DND-41 (cell line): ENCODE measurements around the gene GATB.

Source experiments
- ATAC-seq: fragments of 200-7000 bp; cut with Tn5 transposase; 3 replicates; pipeline ENCODE4 v1.9.1; 2021; ENCODE audit warnings: low read depth; ENCODE audit not compliant: insufficient read depth
- DNase-seq: peaks from one replicate; pipeline ENCODE4 v3.0.0-alpha.2; 2020
- H2AFZ ChIP-seq: 2 replicates; pipeline ENCODE4 v1.6.0; 2012; ENCODE audit warnings: low read depth, low read length
- H3K27ac ChIP-seq: 2 replicates; pipeline ENCODE4 v1.5.1; 2012; ENCODE audit warnings: low read length, inconsistent platforms
- H3K27me3 ChIP-seq: fragments of 200-600 bp; sonication (generic); 2 replicates; pipeline ENCODE4 v1.6.0; 2012; ENCODE audit warnings: low read length, mild to moderate bottlenecking, inconsistent platforms; ENCODE audit not compliant: insufficient read depth, poor library complexity
- H3K36me3 ChIP-seq: 2 replicates; pipeline ENCODE4 v1.5.1; 2012; ENCODE audit warnings: low read length, inconsistent platforms; ENCODE audit not compliant: insufficient read depth
- H3K4me1 ChIP-seq: 2 replicates; pipeline ENCODE4 v1.5.1; 2012; ENCODE audit warnings: mild to moderate bottlenecking, low read length; ENCODE audit not compliant: insufficient read depth
- H3K4me2 ChIP-seq: 2 replicates; pipeline ENCODE4 v1.6.0; 2012; ENCODE audit warnings: mild to moderate bottlenecking, moderate library complexity, low read length, inconsistent platforms; ENCODE audit not compliant: insufficient read depth
- H3K4me3 ChIP-seq, 2 experiments: fragments of 200-600 bp in 1 of 2; shearing (Covaris generic) in 1 of 2; 2 replicates each; pipeline ENCODE4 v1.5.1; 2012 to 2016; ENCODE audit warnings: inconsistent platforms in 2 of 2, low read length in 2 of 2, mild to moderate bottlenecking in 2 of 2, low read depth in 1 of 2, moderate library complexity in 1 of 2
- H3K79me2 ChIP-seq: 2 replicates; pipeline ENCODE4 v1.6.0; 2012; ENCODE audit warnings: low read length, inconsistent platforms; ENCODE audit not compliant: insufficient read depth
- H3K9ac ChIP-seq: 2 replicates; pipeline ENCODE4 v1.6.0; 2012; ENCODE audit warnings: low read depth, mild to moderate bottlenecking, inconsistent platforms, low read length, moderate library complexity
- H3K9me3 ChIP-seq: 2 replicates; pipeline ENCODE4 v1.5.1; 2012; ENCODE audit warnings: low read length, moderate library complexity, mild to moderate bottlenecking, inconsistent platforms; ENCODE audit not compliant: insufficient read depth, severe bottlenecking
- H4K20me1 ChIP-seq: 2 replicates; pipeline ENCODE4 v1.6.0; 2012; ENCODE audit warnings: low read length; ENCODE audit not compliant: insufficient read depth
- CTCF ChIP-seq: IDR thresholded peaks from 2 replicates; pipeline ENCODE4 v1.5.1; 2012; ENCODE audit warnings: borderline replicate concordance, low read length, moderate library complexity, mild to moderate bottlenecking; ENCODE audit not compliant: poor library complexity, severe bottlenecking; ENCODE audit errors: extremely low read depth
- EZH2 ChIP-seq: IDR thresholded peaks from 3 replicates; pipeline ENCODE4 v1.6.1; 2012; ENCODE audit warnings: borderline replicate concordance, low read depth, mild to moderate bottlenecking, moderate library complexity, low read length, inconsistent platforms; ENCODE audit not compliant: severe bottlenecking

Gene GATB

DNA sequence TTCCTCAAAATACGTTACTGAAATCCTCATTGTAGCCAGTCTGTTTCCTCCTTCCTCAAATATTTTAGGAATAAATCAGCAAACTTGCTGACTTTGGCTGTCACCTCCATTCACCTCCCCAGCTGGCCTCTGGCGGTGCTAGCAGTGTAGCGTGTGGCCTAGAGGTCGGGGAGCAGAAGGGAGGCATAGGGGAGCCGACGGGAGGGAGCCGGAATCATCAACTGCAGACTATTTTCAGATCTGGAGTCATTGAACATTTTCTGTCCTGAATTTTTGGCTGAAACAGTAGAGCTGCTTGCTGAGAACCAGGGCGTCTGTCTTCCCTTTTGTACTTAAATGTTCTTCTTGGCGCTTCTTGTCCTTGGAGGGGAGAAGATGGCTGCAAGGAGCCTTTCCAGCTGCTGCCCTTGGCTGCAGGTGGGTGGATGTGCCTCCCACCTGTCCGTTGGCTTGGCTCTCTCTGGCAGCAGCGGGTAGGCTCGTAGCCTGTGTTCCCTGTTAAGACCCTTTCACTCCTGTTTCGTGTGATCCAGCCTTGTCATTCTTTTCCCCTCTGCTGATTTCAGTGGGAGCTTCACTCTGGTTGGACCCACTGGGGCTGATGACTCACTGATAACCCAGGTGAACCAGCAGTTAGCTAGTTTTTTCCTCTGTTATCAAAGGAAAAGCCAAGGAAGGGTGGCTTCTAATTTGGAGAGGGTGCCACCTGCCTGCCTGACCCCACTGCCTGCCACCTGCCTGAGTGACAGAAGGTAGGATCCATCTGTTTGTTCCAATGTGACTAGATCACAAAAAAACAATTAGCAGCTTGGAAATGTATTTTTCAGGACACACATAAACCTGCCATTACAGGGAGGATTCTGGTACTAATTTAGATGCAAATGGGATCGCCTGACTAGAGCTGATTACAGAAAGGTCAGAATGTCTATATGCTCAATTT lies 135.9 kb downstream of the GATB start:
- Histone ChIP-seq H3K27me3 (peaks cover 3% of the 10 kb centered on the region), H3K36me3 (no peaks in the 10 kb centered on the region), H2AFZ (no peak overlapping the region), H3K79me2 (no peaks in the 10 kb centered on the region), H3K9ac (no peak overlapping the region), H4K20me1 (no peaks in the 10 kb centered on the region), H3K4me2 (no peak overlapping the region), H3K27ac (no peak overlapping the region), H3K4me3 (no peak overlapping the region), H3K4me1 (no peaks in the 10 kb centered on the region), H3K9me3 (no peaks in the 10 kb centered on the region)
- ATAC-seq (no peak), DNase-seq (no peak)
- no peak for TF ChIP-seq EZH2
- no peak for TF ChIP-seq CTCF
